ENCODE results near the gene ZSWIM4. TPM values are rescaled to one million over a fixed set of nuclear protein-coding genes. Genes with fewer than 3 reads are reported as not detected.
"Not testable (repeated sequence)": the region's sequence is repeated elsewhere in the genome, so short reads cannot be mapped to it uniquely, and the experiment has no call there.

Gene ZSWIM4
- total RNA-seq, 1 donor, result 6.7 TPM

DNA sequence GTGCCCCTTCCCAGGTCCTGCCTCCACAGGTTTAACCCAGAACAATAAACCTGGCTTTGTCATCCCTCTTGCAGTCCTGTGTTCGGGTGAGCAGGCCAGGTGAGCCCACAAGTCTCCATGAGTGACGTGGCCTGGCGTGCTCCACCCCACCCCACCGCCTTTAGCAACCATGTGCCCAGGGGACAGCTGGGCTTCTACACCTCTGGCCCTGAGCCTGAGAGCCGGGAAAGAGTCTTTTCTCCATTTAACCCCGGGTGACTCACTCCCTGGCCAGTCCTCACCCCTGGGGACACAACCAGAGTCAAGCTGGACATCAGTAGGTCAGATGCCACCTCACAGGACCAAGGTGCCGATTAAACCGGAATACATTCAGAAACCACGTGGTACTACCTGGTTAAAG lies 16.8 kb upstream of the ZSWIM4 start:
- TF ChIP-seq, protein P1, sequence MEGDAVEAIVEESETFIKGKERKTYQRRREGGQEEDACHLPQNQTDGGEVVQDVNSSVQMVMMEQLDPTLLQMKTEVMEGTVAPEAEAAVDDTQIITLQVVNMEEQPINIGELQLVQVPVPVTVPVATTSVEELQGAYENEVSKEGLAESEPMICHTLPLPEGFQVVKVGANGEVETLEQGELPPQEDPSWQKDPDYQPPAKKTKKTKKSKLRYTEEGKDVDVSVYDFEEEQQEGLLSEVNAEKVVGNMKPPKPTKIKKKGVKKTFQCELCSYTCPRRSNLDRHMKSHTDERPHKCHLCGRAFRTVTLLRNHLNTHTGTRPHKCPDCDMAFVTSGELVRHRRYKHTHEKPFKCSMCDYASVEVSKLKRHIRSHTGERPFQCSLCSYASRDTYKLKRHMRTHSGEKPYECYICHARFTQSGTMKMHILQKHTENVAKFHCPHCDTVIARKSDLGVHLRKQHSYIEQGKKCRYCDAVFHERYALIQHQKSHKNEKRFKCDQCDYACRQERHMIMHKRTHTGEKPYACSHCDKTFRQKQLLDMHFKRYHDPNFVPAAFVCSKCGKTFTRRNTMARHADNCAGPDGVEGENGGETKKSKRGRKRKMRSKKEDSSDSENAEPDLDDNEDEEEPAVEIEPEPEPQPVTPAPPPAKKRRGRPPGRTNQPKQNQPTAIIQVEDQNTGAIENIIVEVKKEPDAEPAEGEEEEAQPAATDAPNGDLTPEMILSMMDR (IDR thresholded peaks at IDR 0.05; ENCODE audit: insufficient read depth, low read length), result no peak
- no peak for DNase-seq (ENCODE audit: low read depth)
- no peak overlapping the region for H3K4me3 ChIP-seq (ENCODE audit: low read depth, low read length)

GRCh38 chr19:13778847-13779246 lies 16.4 kb upstream of the ZSWIM4 start:
- H3K4me3 ChIP-seq (ENCODE audit: low read depth, low read length), result no peak overlapping the region

GRCh38 chr19:13779794-13780193 lies 15.4 kb upstream of the ZSWIM4 start:
- DNase-seq (ENCODE audit: low read depth); H3K4me3 ChIP-seq (ENCODE audit: low read depth, low read length): not testable (repeated sequence)

More at GRCh38 chr19:13778847-13779246, 16.4 kb upstream of the ZSWIM4 start:
- TF ChIP-seq, protein P1 (IDR thresholded peaks at IDR 0.05; ENCODE audit: insufficient read depth, low read length), result no peak
- DNase-seq (ENCODE audit: low read depth), result no peak

GRCh38 chr19:13781547-13781946 lies 13.7 kb upstream of the ZSWIM4 start:
- H3K4me3 ChIP-seq (ENCODE audit: low read depth, low read length), result no peak overlapping the region
- peak; percentile 91 for DNase-seq (ENCODE audit: low read depth)
- TF ChIP-seq, protein P1 (IDR thresholded peaks at IDR 0.05; ENCODE audit: insufficient read depth, low read length), result no peak

- TF ChIP-seq, protein P1 (IDR thresholded peaks at IDR 0.05; ENCODE audit: insufficient read depth, low read length), result no peak
- H3K4me3 ChIP-seq (ENCODE audit: low read depth, low read length), result no peak overlapping the region
- DNase-seq (ENCODE audit: low read depth), result no peak
Observed at GRCh38 chr19:13782537-13782936, 12.7 kb upstream of the ZSWIM4 start.

GRCh38 chr19:13783565-13784500 lies 11.4 kb upstream of the ZSWIM4 start:
- TF ChIP-seq, protein P1 (IDR thresholded peaks at IDR 0.05; ENCODE audit: insufficient read depth, low read length), result no peak
- no peak overlapping the region for H3K4me3 ChIP-seq (ENCODE audit: low read depth, low read length)
- no peak for DNase-seq (ENCODE audit: low read depth)

DNA sequence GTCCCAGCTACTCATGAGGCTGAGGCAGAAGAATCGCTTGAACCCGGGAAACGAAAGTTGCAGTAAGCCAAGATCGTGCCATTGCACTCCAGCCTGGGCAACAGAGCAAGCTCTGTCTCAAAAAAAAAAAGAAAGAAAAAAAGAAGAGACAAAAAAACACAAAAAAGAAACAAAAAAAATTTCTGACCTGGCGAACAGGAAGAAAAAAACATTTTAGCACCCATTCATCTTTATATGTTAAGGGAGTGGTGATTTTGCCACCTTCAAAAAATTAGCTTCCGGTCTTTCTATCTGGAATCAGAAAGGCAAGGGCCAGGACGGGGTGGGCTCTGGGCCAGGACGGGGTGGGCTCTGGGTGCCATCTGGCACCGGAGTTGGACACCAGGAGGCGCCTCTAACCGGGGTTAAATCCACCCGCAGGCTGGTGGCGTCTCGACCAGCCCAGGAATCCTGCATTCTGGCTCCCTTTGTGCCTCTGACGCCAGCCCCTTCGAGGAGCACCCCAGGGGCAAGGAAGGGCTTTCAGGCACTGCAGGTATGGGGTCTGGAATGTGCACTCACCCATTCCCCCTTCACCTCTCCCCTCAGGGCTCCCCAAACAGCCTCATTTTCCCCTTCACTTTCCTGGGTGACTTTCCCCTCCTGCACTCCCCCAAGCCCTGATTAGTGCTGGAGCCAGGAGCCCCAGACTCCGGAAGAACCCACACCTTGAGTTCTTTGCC lies 10.4 kb upstream of the ZSWIM4 start:
- DNase-seq (ENCODE audit: low read depth), result peak; percentile 68
- no peak overlapping the region for H3K4me3 ChIP-seq (ENCODE audit: low read depth, low read length)
- TF ChIP-seq, protein P1 (IDR thresholded peaks at IDR 0.05; ENCODE audit: insufficient read depth, low read length), result peak; percentile 62

Measured in fibroblast of the aortic adventitia (primary cell).